GM12875 (cell line): ENCODE results near the gene PACRG.
"Not testable (repeated sequence)": the region's sequence is repeated elsewhere in the genome, so short reads cannot be mapped to it uniquely, and the experiment has no call there.

Experiments used
- H3K4me3 ChIP-seq: one replicate; pipeline ENCODE4 v1.5.1; 2011; ENCODE audit warnings: low read depth, low read length, control low read depth
- TF ChIP-seq, protein P1 (sequence below): IDR thresholded peaks from 2 replicates; pipeline ENCODE4 v1.5.1; 2011; ENCODE audit warnings: low read depth, mild to moderate bottlenecking, control low read depth, inconsistent platforms, low read length, moderate library complexity, borderline replicate concordance; ENCODE audit not compliant: insufficient read depth

The PACRG gene

GRCh38 chr6:163309491-163310026, 581.8 kb downstream of the PACRG start:
- no peak overlapping the region for H3K4me3 ChIP-seq
- TF ChIP-seq, protein P1, sequence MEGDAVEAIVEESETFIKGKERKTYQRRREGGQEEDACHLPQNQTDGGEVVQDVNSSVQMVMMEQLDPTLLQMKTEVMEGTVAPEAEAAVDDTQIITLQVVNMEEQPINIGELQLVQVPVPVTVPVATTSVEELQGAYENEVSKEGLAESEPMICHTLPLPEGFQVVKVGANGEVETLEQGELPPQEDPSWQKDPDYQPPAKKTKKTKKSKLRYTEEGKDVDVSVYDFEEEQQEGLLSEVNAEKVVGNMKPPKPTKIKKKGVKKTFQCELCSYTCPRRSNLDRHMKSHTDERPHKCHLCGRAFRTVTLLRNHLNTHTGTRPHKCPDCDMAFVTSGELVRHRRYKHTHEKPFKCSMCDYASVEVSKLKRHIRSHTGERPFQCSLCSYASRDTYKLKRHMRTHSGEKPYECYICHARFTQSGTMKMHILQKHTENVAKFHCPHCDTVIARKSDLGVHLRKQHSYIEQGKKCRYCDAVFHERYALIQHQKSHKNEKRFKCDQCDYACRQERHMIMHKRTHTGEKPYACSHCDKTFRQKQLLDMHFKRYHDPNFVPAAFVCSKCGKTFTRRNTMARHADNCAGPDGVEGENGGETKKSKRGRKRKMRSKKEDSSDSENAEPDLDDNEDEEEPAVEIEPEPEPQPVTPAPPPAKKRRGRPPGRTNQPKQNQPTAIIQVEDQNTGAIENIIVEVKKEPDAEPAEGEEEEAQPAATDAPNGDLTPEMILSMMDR, result no peak

DNA sequence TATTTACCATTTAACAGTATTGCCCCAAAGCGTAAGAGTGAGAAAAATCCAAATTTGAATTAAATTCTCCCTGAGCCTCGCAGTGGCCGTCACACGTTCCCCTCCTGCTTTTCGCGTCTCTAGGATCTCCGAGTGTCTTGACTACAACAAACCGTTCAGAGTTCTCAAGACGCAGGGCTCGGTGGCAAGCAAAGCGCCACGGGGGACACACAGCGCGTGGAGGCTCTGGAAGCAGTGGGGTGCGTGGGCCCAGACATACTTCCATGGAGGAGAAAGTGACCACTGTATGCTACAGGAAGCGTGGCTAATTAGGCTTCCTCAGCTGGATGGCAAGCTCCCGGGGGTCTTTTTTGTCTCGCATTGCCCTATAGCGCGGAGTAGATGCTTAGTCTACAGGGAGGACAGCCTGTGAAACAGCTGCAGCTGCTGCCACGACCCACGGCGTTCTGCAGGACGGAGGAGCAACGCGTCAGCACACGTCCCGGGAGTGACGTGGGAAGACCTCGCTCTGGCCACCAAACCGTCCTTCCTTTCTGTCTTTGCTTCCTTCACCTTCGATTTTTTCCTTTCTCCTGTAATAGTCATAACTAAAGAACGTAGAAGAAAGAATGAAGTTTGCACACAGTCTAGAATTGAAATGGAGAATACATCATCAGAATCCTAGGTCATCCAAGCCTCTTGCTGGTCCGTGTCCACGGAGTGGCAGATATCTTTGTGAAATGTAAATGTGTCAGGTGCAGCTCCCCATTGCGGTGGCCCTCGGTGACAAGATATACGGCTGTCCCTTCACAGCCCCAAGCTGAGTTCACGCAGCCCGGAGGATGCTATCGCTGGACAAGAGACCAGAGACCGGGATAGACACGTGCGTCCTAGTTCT, 582.6 kb downstream of the PACRG start:
- TF ChIP-seq, protein P1, result no peak
- H3K4me3 ChIP-seq, result no peak overlapping the region

DNA sequence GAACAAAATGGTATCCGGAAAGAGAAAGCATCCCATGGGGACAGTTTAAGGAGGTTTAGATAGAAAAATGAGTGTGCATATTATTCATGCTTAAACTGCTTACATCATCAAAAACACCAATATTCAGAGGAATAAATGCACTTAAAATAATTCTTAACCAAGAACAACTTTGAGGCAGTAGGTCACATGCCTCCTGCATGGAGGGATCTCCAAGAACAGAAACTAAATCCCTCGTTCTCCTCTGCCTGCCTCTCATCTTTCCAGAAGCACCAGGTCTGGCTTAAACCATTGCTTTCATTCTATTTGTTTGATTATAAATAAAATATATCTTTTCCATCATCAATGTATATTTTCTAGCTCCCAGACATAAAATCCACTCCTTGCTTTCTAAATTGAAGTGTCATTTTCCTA, 583.2 kb downstream of the PACRG start:
- TF ChIP-seq, protein P1, result no peak
- H3K4me3 ChIP-seq, result no peak overlapping the region

DNA sequence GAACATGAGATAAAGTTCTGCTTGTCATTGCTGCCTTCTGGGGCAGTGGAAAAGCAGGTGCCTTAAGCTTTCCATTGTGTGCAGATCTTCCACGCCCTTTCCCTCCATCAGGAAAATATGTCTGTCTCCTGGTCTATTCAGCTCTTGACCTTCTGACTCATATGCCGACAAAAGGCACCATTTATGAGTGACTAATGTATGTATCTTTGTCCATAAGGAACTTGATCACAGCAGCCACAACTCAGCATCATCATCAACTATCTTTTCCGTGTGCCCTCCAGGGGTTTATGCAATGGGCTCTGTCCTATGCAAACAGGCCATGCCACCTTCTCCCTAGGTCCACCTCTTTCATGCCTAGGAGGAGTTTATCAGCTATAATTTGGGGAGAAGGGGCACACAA, 584.1 kb downstream of the PACRG start:
- TF ChIP-seq, protein P1, result no peak
- H3K4me3 ChIP-seq, result no peak overlapping the region

- TF ChIP-seq, protein P1, result no peak
- no peak overlapping the region for H3K4me3 ChIP-seq
These were observed 585.8 kb downstream of the PACRG start for GRCh38 chr6:163313566-163313965.

- TF ChIP-seq, protein P1, result no peak
- H3K4me3 ChIP-seq, result no peak overlapping the region
These were observed 586.2 kb downstream of the PACRG start for GRCh38 chr6:163313981-163314380.

DNA sequence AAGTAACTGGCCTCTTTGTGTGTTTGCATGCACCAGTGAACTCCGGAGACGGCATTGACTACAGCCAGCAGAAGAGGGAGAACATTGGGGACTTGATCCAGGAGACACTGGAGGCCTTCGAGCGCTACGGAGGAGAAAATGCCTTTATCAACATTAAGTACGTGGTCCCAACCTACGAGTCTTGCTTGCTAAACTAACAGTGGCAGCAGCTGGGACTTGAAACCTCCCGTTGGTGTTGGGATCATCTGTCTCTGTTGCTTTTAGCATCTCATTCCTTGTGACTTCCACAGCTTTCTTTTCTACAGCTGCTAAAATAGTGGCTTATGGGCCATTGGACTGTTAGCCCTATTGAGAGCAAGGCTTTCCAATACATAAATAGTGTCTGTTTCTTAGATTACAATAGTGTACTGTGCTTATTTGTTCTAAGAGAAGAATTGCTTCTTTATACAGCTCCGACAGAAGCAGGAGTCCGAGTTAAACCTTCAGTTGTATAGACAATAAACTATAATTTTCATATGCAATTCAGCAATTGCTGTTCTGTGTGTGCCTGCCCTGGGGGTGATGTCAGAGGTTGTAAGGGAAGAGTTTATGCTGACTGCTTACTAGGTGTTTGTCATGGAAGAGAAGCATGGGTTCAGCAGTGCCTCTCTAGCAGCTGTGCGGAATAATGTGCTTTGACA, 587.2 kb downstream of the PACRG start:
- TF ChIP-seq, protein P1, result no peak
- H3K4me3 ChIP-seq, result no peak overlapping the region

DNA sequence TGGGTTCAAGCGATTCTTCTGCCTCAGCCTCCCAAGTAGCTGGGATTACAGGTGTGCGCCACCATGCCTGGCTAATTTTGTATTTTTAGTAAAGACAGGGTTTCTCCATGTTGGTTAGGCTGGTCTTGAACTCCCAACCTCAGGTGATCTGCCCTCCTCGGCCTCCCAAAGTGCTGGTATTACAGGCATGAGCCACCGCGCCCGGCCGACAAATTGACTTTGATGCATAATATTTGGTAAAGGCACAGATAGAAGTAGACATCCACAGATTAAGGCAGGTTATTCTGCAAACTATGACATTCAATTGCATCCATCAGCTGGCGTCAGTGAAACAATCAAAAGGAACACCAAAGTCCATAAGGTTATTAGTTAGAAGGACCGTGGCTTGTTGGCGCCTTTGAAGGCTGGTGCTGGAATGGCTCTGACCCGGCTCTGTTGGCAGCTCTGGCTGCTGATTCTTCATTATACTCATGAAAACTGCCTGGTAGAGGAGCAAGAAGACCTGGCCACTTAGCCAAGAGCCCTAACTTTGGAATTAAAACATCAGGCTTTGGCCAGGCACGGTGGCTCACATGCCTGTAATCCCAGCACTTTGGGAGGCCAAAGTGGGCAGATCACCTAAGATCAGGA, 589.2 kb downstream of the PACRG start:
- H3K4me3 ChIP-seq, result not testable (repeated sequence)
